RWPE1 (cell line): Measurements from ENCODE around the gene C1orf105.

Source experiments
- CTCF ChIA-PET: fragments of 350-600 bp; sonication (Branson Sonifier 250); formaldehyde crosslinking; extraction: SDS; loops from one replicate; lab custom pipeline; 2021; lab: Yijun Ruan, JAX
- POLR2A ChIA-PET: fragments of 400-600 bp; formaldehyde crosslinking; extraction: SDS; loops from one replicate; lab custom pipeline; 2020; ENCODE audit warnings: antibody characterized with exemption; ENCODE audit not compliant: low non-redundant PET; lab: Yijun Ruan, JAX
- DNase-seq: peaks from one replicate; pipeline ENCODE4 v3.0.0; 2012; ENCODE audit warnings: low spot score
- H3K27ac ChIP-seq: fragments of 450-650 bp; 2 replicates; pipeline ENCODE4 v1.5.1; 2017
- TF ChIP-seq, protein P1 (sequence below): fragments of 450-650 bp; conservative IDR thresholded peaks from 2 replicates; pipeline ENCODE4 v1.5.1; 2017; ENCODE audit warnings: low read depth, mild to moderate bottlenecking

C1orf105 gene

GRCh38 chr1:172398970-172399755 is 21.3 kb upstream of the C1orf105 start:
- peak; percentile 38 for DNase-seq
- H3K27ac ChIP-seq: no peak overlapping the region
- ChIA-PET POLR2A (no interaction called here), CTCF (interaction anchor here (0.6 to 1.8 kb wide), 13 partner anchors 9 to 791 kb away, joined by 3 to 7 read pairs (median 3); no protein-coding TSS in a partner anchor)
- TF ChIP-seq, protein P1, sequence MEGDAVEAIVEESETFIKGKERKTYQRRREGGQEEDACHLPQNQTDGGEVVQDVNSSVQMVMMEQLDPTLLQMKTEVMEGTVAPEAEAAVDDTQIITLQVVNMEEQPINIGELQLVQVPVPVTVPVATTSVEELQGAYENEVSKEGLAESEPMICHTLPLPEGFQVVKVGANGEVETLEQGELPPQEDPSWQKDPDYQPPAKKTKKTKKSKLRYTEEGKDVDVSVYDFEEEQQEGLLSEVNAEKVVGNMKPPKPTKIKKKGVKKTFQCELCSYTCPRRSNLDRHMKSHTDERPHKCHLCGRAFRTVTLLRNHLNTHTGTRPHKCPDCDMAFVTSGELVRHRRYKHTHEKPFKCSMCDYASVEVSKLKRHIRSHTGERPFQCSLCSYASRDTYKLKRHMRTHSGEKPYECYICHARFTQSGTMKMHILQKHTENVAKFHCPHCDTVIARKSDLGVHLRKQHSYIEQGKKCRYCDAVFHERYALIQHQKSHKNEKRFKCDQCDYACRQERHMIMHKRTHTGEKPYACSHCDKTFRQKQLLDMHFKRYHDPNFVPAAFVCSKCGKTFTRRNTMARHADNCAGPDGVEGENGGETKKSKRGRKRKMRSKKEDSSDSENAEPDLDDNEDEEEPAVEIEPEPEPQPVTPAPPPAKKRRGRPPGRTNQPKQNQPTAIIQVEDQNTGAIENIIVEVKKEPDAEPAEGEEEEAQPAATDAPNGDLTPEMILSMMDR: peak; percentile 74

- no peak for DNase-seq
- ChIA-PET POLR2A (no interaction called here), CTCF (interaction anchor here (0.6 to 1.8 kb wide), 13 partner anchors 8 to 790 kb away, joined by 3 to 7 read pairs (median 3); no protein-coding TSS in a partner anchor)
- TF ChIP-seq, protein P1: peak; percentile 48
- no peak overlapping the region for H3K27ac ChIP-seq
Measured at GRCh38 chr1:172399756-172400721, 20.4 kb upstream of the C1orf105 start.

GRCh38 chr1:172400722-172401105 is 19.8 kb upstream of the C1orf105 start:
- POLR2A ChIA-PET: no interaction called here
- no peak overlapping the region for H3K27ac ChIP-seq
- no peak for DNase-seq
- CTCF ChIA-PET: interaction anchor here (0.6 kb wide), 1 partner anchor 114 kb away, joined by 3 read pairs; no protein-coding TSS in a partner anchor
- TF ChIP-seq, protein P1: no peak

DNA sequence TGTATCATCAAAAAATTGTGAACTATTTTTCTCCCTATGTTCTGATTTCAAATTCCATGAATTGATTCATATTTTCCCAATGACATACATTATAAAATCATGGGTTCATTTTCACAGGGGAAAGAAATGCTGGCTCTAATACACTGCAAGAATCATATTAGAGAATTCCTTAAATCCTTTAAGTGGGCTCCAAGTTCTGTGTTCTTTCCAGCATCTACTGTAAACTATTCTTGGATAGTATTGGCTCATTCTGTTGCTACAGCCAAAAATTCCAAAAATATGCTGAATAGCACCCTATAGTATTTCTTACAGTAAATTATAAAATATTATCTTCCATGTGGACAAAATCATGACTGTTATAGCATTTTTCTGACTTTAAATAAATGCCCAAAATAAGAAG is 19.0 kb upstream of the C1orf105 start:
- no peak overlapping the region for H3K27ac ChIP-seq
- CTCF ChIA-PET: interaction anchor here (0.6 to 0.7 kb wide), 2 partner anchors 363 to 1572 kb away, joined by 3 to 4 read pairs; no protein-coding TSS in a partner anchor
- POLR2A ChIA-PET: no interaction called here
- no peak for DNase-seq
- TF ChIP-seq, protein P1: no peak

DNA sequence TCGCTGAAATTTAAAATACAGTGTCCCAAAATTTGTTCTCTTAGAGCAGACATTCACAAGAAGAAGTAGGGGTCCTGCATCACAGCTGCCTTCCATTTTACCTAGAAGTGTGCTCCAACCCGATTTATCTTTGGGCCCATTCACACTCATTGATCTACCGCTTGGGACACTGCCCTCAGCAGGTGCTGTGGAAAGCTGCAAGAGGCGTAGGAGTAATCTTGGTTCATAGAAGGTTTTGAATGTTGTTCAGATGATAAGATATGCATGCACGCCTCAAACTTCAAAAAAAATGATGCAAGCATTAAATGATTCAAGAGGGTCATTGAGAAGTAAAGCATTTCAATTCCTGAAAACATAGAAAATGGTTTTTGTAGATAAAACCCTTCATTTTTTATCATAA is 18.6 kb upstream of the C1orf105 start:
- ChIA-PET CTCF (interaction anchor here (0.7 kb wide), 1 partner anchor 363 kb away, joined by 3 read pairs; no protein-coding TSS in a partner anchor), POLR2A (no interaction called here)
- H3K27ac ChIP-seq: no peak overlapping the region
- TF ChIP-seq, protein P1: no peak
- no peak for DNase-seq
